Measurements from ENCODE around the gene SEC14L5. TPM values are rescaled to one million over a fixed set of nuclear protein-coding genes. Genes with fewer than 3 reads are reported as not detected.

Gene SEC14L5
- total RNA-seq, 1 experiment from 2014 or later: 0.27 TPM

DNA sequence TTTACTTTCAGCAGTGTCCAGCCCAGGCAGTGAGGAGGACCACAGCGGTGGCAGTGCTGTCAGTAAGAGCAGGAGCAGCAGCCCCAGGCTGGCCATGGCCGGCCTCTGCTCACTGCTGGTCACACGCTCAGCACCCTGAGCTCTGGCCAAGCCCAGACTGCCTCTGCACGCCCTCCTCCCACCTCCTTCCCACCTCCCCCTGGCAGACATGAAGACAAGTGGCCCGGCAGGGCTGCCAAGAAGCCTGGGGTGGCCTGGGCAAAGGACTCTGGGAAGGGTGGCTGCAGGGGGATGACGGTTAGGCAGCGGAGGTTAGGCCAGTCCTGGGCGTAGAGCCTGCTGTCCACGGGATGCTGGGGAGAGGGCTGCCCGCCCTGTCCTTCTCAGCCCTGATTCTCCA, 107.7 kb downstream of the SEC14L5 start, which contains the start of gene C16orf89:
TSS of gene C16orf89 (minus strand) at position 144 of the 400 bp plus-strand sequence. CDS start at position 96, 48 bp downstream.
- no TSS peak for BruUV-seq (replicated peaks)
- H3K4me2 ChIP-seq (ENCODE audit: low read length): no peak within 1 kb of the TSS
- no peaks in the 10 kb centered on the region for H3K9me3 ChIP-seq (ENCODE audit: control insufficient read depth in 1 of 2, insufficient read depth in 1 of 2, low read depth in 1 of 2, low read length in 2 of 2)
- TF ChIP-seq, protein P1, sequence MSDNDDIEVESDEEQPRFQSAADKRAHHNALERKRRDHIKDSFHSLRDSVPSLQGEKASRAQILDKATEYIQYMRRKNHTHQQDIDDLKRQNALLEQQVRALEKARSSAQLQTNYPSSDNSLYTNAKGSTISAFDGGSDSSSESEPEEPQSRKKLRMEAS (IDR thresholded peaks at IDR 0.05): no peak
- TF ChIP-seq EZH2phosphoT487 (IDR thresholded peaks at IDR 0.05; ENCODE audit: borderline replicate concordance) (no peak), EGR1 (IDR thresholded peaks at IDR 0.05; ENCODE audit: low read depth) (no peak), CEBPB (IDR thresholded peaks at IDR 0.05; ENCODE audit: low read depth) (no peak), JUND (IDR thresholded peaks at IDR 0.05) (no peak), CBX3 (IDR thresholded peaks at IDR 0.05; ENCODE audit: low read depth) (no peak), RAD21 (IDR thresholded peaks at IDR 0.05; ENCODE audit: low read depth) (no peak), POLR2A (IDR thresholded peaks at IDR 0.05; ENCODE audit: borderline replicate concordance, extremely low read depth, insufficient read depth, insufficient read length) (no peak)
- TF ChIP-seq, protein P2, sequence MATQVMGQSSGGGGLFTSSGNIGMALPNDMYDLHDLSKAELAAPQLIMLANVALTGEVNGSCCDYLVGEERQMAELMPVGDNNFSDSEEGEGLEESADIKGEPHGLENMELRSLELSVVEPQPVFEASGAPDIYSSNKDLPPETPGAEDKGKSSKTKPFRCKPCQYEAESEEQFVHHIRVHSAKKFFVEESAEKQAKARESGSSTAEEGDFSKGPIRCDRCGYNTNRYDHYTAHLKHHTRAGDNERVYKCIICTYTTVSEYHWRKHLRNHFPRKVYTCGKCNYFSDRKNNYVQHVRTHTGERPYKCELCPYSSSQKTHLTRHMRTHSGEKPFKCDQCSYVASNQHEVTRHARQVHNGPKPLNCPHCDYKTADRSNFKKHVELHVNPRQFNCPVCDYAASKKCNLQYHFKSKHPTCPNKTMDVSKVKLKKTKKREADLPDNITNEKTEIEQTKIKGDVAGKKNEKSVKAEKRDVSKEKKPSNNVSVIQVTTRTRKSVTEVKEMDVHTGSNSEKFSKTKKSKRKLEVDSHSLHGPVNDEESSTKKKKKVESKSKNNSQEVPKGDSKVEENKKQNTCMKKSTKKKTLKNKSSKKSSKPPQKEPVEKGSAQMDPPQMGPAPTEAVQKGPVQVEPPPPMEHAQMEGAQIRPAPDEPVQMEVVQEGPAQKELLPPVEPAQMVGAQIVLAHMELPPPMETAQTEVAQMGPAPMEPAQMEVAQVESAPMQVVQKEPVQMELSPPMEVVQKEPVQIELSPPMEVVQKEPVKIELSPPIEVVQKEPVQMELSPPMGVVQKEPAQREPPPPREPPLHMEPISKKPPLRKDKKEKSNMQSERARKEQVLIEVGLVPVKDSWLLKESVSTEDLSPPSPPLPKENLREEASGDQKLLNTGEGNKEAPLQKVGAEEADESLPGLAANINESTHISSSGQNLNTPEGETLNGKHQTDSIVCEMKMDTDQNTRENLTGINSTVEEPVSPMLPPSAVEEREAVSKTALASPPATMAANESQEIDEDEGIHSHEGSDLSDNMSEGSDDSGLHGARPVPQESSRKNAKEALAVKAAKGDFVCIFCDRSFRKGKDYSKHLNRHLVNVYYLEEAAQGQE (IDR thresholded peaks at IDR 0.05; ENCODE audit: low read depth): no peak
- H3K9me2 ChIP-seq (ENCODE audit: insufficient read depth): no peaks in the 10 kb centered on the region
- H3K27me3 ChIP-seq (ENCODE audit: insufficient read depth, low read length): peaks cover 15% of the 10 kb centered on the region; the same call in 1 of the 2 replicates
- no peaks in the 10 kb centered on the region for H4K20me1 ChIP-seq (ENCODE audit: insufficient read depth)
- DNase-seq (ENCODE audit: low read depth, low spot score) (no peak), ATAC-seq (no peak)
- ChIA-PET CTCF (no interaction called here), POLR2A (no interaction called here), RAD21 (ENCODE audit: low non-redundant PET in 1 of 2, low total read pairs in 2 of 2, uncharacterized antibody in 2 of 2, unreplicated experiment in 2 of 2) (no interaction called here)
- no peaks in the 10 kb centered on the region for H3K4me1 ChIP-seq (ENCODE audit: control insufficient read depth in 1 of 2, insufficient read depth in 2 of 2, low read length in 2 of 2)
- no peak within 1 kb of the TSS for H3K9ac ChIP-seq (ENCODE audit: low read length)
- intact Hi-C loops (cut with micrococcal nuclease): no loop called here
- H2AFZ ChIP-seq (ENCODE audit: low read depth, low read length, poor library complexity, severe bottlenecking): no peak within 1 kb of the TSS
- no peaks in the 10 kb centered on the region for H3K36me3 ChIP-seq (ENCODE audit: control insufficient read depth in 1 of 2, insufficient read depth in 2 of 2, low read length in 2 of 2)
- no peak within 1 kb of the TSS for H3K4me3 ChIP-seq (replicated peaks in 1 of 2; ENCODE audit: low read depth in 1 of 2, low read length in 2 of 2)
- no peaks in the 10 kb centered on the region for H3K79me2 ChIP-seq (ENCODE audit: insufficient read depth, low read length)
- H3K27ac ChIP-seq (ENCODE audit: low read depth, low read length): no peak within 1 kb of the TSS
